ENCODE results near the gene PVR. TPM values are rescaled to one million over a fixed set of nuclear protein-coding genes. Genes with fewer than 3 reads are reported as not detected.
"Not testable (repeated sequence)": the region's sequence is repeated elsewhere in the genome, so short reads cannot be mapped to it uniquely, and the experiment has no call there.

The PVR gene
- total RNA-seq, 1 donor from 2014 or later, result 33.5 TPM

DNA sequence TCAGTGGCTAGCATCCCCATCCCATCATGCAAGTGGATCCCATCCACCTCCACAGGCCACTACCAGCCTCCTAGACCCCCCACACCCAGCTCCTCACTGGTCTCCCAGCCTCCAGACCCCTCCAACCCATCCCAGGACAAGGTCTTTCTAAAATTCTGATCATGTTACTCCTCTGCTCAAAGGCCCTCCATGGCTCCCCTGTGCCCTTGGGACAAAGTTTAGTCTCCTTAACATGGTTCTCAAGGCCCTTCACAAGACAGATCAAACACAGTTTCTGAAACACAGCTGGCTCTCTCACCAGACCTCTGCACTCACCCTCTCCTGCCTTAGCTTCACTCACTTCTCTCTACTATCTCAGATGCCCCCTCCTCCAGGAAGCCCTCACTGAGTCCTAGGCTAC is 36.8 kb downstream of the PVR start:
- no peak for DNase-seq
- no peaks in the 10 kb centered on the region for H3K27me3 ChIP-seq (ENCODE audit: low read depth)
- no peaks in the 10 kb centered on the region for H3K9me3 ChIP-seq (replicated peaks)
- no peak overlapping the region for H3K4me3 ChIP-seq
- intact Hi-C loops (cut with micrococcal nuclease), result no loop called here
- no peak overlapping the region for H3K27ac ChIP-seq (replicated peaks)
- no peak for TF ChIP-seq CTCF (IDR thresholded peaks at IDR 0.05; ENCODE audit: borderline replicate concordance)
- H3K36me3 ChIP-seq, result peaks cover 35% of the 10 kb centered on the region
- H3K4me1 ChIP-seq, result peaks cover 14% of the 10 kb centered on the region

DNA sequence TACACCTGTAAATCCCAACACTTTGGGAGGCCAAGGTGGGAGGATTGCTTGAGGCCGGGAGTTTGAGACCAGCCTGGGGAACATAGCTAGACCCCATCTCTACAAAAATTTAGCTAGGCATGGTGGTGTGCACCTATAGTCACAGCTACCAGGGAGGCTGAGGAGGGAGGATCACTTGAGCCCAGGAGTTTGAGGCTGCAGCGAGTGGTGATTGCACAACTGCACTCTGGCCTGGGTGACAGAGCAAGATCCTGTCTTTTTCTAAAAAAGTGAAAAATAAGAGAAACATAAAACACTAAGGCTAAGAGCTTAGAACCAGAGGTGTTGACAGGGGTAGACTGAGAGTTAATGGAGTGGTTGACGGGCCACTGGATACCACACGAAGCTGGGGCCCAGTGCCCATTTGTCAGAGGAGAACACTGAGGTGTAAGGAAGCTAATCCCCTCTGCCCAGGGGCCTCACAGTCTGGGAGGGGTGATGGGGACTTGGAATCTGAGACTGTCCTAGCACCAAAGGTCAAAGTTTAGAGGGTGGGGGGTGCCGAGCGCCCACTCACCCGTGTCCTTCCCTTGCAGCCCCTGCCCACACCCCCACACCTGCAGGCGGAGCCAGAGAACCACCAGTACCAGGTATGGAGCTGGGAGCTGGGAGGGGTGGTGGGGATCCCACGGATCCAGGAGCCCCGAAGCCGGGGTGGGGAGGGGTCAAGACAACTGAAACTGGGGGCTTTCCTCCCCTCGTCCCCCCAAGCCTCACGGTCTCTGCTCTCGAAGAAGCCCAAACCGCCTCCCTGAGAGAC is 38.5 kb downstream of the PVR start:
- TF ChIP-seq CTCF (IDR thresholded peaks at IDR 0.05; ENCODE audit: borderline replicate concordance), result no peak
- H3K4me1 ChIP-seq, result peaks cover 19% of the 10 kb centered on the region
- peaks cover 22% of the 10 kb centered on the region for H3K36me3 ChIP-seq
- no peak overlapping the region for H3K4me3 ChIP-seq
- DNase-seq, result no peak
- H3K27me3 ChIP-seq (ENCODE audit: low read depth), result no peaks in the 10 kb centered on the region
- intact Hi-C loops (cut with micrococcal nuclease), result no loop called here
- no peak overlapping the region for H3K27ac ChIP-seq (replicated peaks)
- H3K9me3 ChIP-seq (replicated peaks), result no peaks in the 10 kb centered on the region

DNA sequence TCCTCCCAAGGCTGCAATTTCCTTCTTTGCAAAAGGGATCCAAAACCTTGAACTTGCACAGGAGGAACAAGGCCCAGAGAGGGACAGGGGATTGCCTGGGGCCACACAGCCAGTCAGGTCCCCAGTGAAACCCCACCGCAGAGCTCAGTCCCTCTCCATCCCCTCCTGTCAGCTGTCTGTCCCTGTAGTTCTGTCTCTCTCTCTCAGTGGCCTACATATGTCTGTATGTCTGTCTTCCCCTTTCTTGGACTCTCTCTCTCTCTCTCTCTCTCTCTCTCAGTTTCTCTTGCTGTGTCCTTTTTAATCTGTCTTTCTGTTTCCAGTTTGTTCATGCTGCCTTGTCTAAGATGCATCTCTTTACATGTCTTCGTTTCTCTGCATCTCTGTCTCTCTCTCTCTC is 39.1 kb downstream of the PVR start:
- Histone ChIP-seq H3K4me1 (peaks cover 19% of the 10 kb centered on the region), H3K27me3 (ENCODE audit: low read depth) (no peaks in the 10 kb centered on the region), H3K36me3 (peaks cover 22% of the 10 kb centered on the region), H3K9me3 (replicated peaks) (no peaks in the 10 kb centered on the region), H3K4me3 (no peak overlapping the region), H3K27ac (replicated peaks) (no peak overlapping the region)
- intact Hi-C loops (cut with micrococcal nuclease), result no loop called here
- DNase-seq, result no peak
- TF ChIP-seq CTCF (IDR thresholded peaks at IDR 0.05; ENCODE audit: borderline replicate concordance), result no peak

DNA sequence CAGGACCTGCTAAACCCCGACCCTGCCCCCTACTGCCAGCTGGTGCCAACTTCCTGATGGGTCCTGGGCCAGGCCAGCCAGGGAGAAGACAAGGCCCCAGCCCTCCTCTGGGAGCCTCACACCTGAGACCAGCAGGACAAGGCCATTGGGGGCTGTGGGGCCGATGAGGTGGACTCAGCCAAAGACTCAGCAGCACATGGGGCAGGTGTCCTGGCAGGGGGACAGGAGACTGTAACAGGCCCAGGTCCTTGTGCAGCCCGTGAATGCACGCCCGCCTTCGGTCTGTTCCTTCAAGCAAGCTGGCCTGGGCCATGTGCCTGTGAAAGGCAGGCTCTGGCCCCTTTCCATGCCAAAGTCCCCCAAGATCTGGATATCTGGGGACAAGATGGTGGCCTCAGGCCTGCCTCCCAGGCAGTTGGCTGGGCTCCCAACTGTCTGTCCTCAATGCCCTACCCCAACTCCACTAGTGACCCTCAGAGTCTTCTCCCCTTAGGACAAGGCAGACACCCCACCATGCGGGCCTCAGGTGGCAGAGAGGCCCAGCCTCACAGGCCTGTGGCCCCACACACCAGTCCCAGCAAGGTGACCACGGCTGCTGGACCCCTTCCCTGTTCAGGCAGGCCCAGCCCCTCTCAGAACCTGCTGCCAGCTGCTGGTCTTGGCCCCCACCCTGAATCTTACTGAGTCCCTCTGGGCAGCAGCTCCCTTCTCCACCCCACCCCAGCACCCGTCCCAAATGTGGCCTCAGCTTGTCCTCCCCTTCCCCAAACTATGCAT is 39.9 kb downstream of the PVR start:
- no peaks in the 10 kb centered on the region for H3K9me3 ChIP-seq (replicated peaks)
- DNase-seq, result no peak
- H3K4me1 ChIP-seq, result peaks cover 19% of the 10 kb centered on the region
- no peak overlapping the region for H3K4me3 ChIP-seq
- H3K27me3 ChIP-seq (ENCODE audit: low read depth), result no peaks in the 10 kb centered on the region
- intact Hi-C loops (cut with micrococcal nuclease), result no loop called here
- TF ChIP-seq CTCF (IDR thresholded peaks at IDR 0.05; ENCODE audit: borderline replicate concordance), result no peak
- no peak overlapping the region for H3K27ac ChIP-seq (replicated peaks)
- peaks cover 22% of the 10 kb centered on the region for H3K36me3 ChIP-seq

- DNase-seq; H3K9me3 ChIP-seq (replicated peaks); intact Hi-C loops (cut with micrococcal nuclease); H3K4me3 ChIP-seq; H3K27me3 ChIP-seq (ENCODE audit: low read depth): not testable (repeated sequence)
- Histone ChIP-seq H3K27ac (replicated peaks) (peak overlapping the region; percentile 78), H3K36me3 (peaks cover 22% of the 10 kb centered on the region), H3K4me1 (peaks cover 25% of the 10 kb centered on the region)
These were observed 40.7 kb downstream of the PVR start for GRCh38 chr19:44684396-44684795.

Data from left ventricle myocardium inferior (tissue), 1 donor.